ENCODE data around the gene ZNF444.
"Not testable (repeated sequence)": the region's sequence is repeated elsewhere in the genome, so short reads cannot be mapped to it uniquely, and the experiment has no call there.

Gene ZNF444

DNA sequence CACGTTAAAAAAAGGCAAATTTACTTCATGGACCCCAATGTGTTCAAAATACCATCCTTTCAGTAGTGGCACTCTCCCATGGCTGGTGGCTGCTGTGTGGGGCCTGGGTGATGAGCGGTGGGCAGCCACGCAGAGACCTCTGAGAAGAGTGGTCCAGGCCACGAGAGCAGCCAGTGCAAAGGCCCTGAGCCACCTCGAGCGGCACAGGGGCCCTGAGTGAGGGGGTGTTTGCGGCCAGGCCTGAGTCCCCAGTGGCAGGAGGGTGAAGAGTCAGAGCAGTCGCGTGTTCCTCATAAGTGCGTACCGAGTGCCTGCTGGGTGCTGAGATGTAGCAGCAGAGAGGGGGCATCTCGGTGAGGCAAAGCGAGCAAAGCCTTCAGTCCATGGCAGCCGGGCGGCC, 7.0 kb downstream of the ZNF444 start:
- DNase-seq, result no peak

DNA sequence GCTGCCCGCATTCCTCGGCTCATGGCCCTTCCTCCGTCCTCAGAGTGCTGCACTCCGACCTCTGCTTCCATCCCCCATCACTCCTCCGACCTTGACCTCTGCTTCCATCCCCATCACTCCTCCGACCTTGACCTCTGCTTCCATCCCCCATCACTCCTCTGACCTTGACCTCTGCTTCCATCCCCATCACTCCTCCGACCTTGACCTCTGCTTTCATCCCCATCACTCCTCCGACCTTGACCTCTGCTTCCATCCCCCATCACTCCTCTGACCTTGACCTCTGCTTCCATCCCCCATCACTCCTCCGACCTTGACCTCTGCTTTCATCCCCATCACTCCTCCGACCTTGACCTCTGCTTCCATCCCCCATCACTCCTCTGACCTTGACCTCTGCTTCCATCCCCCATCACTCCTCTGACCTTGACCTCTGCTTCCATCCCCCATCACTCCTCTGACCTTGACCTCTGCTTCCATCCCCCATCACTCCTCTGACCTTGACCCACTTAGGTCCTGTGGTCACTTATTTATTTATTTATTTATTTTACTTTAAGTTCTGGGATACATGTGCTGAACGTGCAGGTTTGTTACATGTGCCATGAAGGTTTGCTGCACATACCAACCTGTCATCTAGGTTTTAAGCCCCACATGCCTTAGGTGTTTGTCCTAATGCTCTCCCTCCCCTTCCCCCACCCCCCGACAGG, 8.0 kb downstream of the ZNF444 start:
- not testable (repeated sequence) for DNase-seq

DNA sequence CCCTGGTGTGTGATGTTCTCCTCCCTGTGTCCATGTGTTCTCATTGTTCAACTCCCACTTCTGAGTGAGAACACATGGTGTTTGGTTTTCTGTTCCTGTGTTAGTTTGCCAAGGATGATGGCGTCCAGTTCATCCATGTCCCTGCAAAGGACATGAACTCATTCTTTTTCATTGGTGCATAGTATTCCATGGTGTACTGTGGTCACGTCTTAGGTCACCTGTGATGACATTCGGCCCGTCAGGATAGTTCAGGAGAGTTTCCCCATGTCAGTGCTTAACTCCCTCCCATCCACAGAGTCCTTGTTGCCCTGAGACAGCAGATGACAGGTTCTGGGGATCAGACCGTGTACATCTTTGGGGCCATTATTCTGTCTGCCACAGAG, 8.6 kb downstream of the ZNF444 start:
- DNase-seq, result no peak

DNA sequence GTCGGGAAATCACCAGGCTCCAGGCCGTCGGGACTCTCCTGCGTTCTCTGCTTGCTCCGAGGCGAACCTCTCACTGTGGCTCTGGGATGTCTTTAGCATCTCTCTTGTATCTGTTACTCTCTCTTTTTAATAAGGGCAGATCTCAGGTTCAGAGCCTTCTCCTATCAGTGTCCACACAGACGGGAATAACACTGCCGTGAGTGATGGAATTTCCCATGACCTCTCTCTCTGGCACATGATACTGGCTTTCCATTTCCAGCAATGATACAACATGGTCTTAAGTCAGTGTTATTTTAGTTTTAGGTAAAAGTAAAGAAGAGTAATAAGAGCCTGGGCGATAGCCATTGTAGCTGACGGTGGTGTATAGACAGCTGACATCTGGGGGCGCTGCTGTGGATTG, 9.3 kb downstream of the ZNF444 start:
- no peak for DNase-seq

DNA sequence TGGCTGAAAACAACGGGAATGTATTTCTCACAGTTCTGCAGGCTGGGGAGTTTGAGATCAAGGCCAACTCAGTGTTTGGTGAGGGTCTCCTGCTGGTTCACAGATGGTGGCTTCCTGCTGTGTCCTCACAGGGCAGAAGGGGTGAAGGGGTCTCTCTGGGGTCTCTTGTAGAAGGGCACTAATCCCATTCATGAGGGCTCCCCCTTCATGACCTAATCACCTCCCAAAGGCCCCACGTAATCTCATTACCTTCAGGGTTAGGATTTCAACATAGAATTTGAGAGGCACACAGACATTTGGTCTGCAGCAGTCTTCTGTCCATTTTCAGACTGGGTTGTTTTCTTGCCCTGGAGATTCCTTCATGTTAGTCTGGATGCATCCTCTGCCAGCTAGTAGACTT, 11.6 kb downstream of the ZNF444 start:
- DNase-seq, result no peak

DNA sequence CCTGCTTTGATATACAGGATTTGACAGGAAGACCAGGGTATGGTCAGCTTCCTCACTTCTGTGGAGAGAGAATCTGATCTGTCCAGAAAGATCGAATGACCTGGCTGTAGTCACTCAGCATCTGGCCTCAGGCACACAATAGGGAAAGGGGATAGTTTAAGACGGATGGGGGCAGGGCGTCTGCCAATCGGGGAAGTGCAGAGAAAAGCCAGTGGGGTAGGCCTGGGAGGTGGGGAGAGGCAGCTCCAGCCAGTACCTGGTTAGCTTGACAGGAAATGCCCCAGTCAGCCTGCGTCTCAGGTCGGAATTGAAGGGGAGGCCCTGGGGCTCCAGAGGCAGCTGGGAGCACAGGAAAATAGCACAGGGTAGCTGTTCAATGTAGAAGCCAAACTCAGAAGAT, 12.4 kb downstream of the ZNF444 start:
- DNase-seq, result no peak

DNA sequence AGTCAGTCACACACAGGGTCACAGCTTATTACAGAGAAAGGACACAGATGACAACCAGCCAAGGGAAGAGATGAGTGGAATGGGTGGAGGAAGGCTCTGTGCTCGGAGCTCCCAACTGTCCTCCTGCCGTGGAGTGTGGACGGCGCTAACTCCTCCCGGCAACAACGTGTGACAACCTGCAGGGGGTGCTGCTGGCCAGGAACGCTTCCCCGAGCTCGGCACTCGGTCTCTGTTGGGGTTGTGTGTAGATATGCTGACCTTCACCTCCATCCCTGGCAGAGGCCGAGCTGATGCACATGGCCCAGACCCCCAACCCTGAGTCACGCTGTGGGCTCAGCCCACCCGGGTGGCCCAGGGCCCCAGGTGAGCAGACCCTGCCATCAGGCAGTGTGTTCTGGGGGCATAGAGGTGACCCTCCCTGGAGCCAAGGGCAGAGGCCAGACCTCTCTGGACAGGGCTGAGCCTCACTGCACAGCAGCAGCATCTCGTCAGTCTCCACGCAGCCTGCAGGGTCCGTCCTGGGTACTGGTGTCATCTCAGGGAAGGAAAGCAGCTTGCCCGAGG, 14.1 kb downstream of the ZNF444 start:
- no peak for DNase-seq

DNA sequence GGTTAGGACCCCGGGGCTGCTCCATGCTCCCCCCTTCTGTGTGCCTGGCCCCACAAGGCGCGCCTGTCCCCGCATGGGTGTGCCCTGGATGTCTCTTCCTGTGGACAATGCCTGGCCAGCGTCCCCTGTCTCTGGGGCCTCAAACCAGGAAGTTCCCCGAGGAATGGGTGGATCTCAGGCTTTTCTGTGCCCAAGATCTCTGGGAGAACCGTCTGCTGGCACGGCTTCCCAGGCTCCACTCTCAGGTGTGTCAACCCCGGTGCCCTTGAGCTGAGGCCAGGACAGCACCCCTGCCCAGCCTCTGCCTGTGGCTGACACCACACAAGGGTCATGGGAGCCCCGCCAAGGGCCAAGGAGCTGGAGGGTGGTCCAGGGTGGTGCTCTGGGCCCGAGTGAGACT, 15.7 kb downstream of the ZNF444 start:
- no peak for DNase-seq

DNA sequence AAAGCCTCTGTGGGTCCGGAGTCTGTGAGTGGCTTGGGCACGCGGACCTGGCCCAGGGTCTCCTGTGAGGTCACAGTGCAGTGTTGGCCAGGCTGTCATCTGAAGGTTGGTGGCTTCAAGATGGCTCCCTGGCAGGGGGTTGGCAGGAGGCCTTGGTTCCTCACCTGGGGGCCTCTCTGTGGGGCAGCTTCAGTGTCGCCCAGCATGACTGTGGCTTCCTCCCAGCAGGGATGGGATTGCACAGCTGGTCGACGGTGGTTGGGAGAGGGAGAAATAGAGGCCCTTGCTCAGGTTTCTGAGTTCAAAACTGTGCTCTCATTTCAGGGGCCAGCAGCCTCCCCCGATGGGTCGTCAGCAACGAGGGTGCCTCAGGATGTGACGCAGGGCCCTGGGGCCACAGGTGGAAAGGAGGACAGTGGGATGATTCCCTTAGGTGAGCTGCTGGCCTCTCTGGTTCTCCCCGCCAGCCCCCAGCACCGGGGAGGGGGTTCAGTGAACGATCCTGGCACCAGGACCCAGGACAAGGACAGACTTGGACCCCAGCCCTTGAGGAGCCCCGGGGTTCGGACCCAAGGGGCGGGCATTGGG, 17.2 kb downstream of the ZNF444 start:
- DNase-seq, result no peak

DNA sequence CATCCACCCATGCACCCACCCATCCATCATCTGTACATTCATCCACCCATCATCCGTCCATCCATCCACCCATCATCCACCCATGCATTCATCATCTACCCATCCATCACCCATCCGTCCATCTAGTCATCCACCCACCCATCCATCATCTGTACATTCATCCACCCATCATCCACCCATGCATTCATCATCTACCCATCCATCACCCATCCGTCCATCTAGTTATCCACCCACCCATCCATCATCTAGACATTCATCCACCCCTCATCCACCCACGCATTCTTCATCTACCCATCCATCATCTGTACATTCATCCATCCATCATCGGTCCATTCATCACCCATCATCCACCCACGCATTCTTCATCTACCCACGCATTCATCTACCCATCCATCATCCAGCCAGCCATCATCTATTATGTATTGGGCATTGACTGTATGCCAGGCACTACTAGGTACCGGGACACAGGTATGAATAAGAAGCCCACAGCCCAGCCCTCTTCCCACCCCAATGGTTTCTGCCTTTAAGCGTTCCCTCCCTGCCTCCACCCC, 18.0 kb downstream of the ZNF444 start:
- no peak for DNase-seq

DNA sequence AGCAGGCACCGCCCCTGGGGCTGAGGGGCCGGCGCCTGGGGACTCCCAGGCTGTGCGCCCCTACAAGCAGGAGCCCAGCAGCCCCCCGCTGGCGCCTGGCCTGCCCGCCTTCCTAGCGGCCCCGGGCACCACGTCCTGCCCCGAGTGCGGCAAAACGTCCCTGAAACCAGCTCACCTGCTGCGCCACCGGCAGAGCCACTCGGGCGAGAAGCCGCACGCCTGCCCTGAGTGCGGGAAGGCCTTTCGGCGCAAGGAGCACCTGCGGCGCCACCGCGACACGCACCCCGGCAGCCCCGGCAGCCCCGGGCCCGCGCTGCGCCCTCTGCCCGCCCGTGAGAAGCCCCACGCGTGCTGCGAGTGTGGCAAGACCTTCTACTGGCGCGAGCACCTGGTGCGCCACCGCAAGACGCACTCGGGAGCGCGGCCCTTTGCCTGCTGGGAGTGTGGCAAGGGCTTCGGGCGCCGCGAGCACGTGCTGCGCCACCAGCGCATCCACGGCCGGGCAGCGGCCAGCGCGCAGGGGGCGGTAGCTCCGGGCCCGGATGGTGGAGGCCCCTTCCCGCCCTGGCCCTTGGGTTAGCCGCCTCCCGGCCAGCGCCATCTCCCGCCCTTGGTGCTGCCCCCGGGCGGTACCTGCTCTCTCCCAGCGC, 18.7 kb downstream of the ZNF444 start:
- DNase-seq, result no peak

DNA sequence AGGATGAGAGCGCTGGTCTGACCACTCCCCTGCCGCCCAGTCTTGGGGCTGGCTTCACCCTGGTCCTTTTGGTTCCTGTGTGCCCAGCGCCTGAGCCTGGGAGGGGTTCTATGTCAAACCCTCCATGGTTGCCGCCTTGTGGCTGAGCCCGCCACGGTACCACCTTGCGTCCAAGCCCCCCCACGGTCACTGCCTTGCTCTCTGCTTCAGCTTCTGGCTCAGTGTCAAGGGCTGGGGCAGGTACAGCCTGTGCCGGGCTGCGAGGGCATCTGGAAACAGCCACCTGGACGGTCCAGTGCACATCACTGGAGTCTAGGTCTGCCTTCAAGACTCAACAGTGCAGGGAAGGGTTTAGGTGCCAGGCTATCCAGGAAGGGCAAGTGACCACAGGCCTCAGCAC, 20.4 kb downstream of the ZNF444 start:
- no peak for DNase-seq

DNA sequence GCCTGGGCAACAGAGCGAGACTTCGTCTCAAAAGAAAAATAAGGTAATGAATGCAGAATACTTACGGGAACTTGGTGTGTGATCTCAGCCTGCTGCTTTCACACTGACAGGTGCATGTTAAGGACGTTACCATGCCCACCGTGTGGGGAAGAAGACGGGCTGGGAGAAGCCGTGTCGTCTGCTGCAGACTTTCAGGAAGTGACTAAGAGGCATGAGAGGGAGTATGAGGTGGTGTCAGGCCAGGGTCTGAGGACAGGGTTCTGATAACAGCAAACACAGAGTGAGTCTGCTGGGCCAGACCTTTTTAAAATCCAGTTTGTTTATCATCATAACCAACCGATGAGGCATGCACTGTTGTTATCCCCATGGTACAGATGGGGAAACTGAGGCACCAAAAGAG, 21.2 kb downstream of the ZNF444 start:
- no peak for DNase-seq

DNA sequence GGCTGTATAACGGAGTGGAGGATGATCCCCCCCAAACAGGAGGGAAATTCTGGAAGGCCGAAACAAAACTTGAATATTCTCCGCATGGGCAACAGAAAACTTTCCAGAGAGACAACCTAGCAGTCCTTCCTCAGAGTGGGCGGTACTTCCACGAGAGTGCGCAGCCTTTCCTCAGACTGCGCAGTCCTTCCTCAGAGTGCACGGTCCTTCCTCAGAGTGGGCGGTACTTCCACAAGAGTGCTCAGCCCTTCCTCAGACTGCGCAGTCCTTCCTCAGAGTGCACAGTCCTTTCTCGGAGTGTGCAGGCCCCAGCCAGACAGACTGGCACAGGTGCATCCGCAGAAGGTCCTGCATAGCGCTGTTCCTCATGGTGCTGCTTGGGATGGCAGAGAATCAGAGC, 22.0 kb downstream of the ZNF444 start:
- DNase-seq, result no peak

DNA sequence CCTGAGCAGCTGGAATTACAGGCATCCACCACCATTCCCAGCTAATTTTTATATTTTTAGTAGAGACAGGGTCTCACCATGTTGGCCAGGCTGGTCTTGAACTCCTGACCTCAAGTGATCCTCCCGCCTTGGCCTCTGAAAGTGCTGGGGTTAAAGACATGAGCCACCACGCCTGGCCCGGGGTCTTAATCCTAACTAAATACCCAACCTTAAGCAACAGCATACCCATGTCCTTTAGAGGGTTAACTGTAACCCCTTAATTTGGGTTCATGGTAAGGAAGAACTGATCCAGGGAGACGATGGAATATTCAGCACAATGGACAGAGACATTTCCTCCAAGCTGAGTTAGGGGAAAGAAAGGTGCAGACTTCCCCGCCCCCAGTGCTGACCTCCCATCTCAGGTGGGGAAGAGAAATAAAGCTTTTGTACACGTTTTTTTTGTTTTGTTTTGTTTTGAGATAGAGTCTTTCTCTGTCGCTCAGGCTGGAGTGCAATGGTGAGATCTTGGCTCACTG, 26.0 kb downstream of the ZNF444 start:
- no peak for DNase-seq

DNA sequence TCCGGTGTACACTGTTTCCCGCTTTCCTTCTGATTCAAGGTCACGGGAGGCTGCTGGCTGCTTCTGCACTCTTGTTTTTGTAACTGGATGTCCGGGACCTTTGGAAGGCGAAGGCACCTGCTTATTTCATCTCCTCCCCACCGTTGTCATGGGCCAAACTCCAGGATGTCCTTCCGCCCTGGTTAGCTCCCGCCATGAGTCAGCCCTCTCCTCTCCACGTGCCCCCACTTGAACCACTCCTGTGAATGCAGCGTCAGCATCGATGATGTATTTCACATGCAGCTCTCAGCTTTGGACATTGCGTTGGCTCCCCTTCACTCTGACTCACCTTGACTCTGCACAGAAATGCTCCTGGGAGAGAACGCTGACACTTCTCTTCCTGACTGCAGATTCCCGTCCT, 29.2 kb downstream of the ZNF444 start:
- DNase-seq, result no peak

DNA sequence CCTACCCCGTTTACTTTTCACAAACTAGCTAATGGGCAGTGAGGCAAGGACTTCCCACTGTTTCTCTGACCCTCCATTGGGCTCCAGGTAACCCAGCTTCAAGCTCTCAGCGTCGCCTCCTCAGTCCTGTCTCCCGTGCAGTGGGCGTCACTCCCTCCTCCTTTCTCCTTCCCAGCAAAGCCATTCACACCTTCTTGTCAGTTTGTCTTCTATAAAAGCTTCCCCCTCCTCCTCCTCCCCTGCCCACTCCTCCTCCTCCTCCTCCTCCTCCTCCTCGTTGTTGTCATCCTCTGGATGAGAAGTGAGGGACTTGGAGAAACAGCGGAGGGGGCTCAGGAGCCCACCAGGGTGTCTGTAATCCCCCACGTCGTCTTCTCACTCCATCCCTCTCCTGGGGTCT, 33.0 kb downstream of the ZNF444 start:
- DNase-seq, result no peak

DNA sequence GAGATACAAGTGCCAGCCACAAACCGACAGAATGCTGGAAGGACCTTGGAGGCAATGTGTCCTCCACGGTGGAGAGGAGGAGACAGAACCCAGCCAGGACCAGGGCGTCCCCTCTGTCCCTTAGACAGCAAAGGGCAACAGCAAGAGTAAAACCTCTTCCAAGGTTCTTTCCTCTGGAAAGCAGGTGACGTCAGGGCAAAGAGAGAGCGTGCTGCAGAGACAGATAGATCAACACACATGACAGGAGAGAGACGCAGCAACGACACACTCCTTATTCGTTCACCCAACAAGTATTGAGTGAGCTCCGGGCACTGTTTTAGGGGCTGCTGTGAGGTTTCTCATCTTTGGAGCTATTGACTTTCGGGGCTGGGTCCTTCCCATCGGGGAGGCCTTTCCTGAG, 33.5 kb downstream of the ZNF444 start:
- DNase-seq, result no peak

DNA sequence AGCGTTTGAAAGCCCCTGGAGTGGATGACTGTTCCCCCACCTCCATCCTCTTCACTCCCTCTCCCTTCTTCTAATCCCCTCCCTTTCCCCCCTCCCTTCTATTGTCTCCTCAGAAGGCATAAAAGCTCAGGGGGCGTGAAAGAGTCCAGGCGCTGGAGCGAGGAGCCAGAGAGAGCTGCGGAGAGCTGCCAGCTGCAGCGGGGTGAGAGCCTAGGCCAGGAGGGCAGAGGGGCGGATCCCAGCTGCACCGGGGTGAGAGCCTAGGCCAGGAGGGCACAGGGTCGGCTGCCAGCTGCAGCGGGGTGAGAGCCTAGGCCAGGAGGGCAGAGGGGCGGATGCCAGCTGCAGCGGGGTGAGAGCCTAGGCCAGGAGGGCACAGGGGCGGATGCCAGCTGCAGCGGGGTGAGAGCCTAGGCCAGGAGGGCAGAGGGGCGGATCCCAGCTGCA, 34.8 kb downstream of the ZNF444 start, which contains the start of gene GALP:
TSS of gene GALP (plus strand) at position 148 of the 447 bp plus-strand sequence. CDS start 1,101 bp downstream, outside the sequence.
- not testable (repeated sequence) for DNase-seq

DNA sequence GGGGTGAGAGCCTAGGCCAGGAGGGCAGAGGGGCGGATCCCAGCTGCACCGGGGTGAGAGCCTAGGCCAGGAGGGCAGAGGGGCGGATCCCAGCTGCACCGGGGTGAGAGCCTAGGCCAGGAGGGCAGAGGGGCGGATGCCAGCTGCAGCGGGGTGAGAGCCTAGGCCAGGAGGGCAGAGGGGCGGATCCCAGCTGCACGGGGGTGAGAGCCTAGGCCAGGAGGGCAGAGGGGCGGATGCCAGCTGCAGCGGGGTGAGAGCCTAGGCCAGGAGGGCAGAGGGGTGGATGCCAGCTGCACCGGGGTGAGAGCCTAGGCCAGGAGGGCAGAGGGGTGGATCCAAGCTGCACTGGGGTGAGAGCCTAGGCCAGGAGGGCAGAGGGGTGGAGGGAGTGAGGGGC, 35.2 kb downstream of the ZNF444 start:
- DNase-seq, result not testable (repeated sequence)

DNA sequence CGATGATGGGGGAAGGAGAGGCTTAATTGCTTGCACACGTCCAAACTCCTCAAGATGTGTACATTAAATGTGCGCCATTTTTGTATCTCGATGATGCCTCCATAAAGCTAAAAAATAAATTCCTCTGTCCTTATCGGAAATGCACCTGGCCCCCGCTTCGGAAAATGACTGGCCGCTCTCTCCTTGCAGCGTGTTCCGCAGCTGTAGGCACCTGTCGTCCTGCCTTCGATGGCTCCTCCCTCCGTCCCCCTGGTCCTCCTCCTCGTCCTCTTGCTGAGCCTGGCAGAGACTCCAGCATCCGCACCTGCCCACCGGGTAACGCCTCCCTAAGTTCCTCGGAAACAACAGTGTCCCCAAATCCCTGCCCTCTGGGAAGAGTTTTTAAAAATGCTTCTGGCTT, 35.8 kb downstream of the ZNF444 start:
- DNase-seq, result no peak

DNA sequence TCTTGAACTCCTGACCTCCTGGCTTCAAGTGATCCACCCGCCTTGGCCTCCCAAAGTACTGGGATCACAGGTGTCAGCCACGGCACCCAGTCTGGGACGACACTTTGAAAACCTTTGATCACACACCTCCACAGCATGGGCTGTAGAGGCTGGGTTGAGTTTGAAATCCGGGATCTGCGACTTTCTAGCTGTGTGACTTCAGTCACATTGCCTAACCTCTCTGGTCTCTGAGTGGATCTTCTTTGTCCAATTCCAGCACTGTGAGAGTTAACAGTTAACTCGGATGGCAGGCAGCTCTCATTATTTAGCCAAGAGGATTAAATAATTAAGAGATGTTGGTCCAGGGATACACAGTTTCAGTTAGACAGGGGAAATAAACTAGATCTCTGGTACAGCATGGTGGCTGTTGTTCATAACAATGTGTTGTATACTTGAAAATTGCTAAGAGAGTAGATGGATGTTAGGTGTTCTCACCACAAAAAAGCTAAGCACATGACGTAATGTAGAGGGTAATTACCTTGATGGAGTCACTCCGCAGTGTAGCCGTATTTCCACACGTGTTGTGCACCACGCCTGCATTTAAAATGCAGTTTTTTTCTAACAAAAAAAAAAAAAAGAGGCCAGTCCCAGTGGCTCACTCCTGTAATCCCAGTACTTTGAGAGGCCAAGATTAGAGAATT, 36.6 kb downstream of the ZNF444 start:
- DNase-seq, result no peak

DNA sequence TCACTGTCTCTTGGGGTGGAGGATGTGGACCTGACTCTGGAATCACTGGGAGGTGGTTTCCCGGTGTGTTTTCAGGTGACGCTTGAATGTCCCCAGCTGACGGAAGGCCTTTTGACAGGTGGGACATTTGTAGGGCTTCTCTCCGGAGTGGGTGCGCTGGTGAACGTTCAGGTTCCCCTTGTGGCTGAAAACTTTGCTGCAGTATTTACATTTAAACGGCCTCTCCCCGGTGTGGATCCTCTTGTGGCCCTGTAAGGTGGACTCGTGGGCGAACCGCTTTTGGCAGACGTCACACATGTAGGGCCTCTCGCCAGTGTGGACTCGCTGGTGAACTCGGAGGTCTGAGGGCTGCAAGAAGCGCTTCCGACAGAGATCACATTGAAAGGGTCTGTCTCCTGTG, 48.7 kb downstream of the ZNF444 start:
- DNase-seq, result no peak

Measured in COR-L47 (cell line).